Thoracic aorta (tissue), 2 donors: Measurements from ENCODE around the gene ZMYND12. TPM values are rescaled to one million over a fixed set of nuclear protein-coding genes. Genes with fewer than 3 reads are reported as not detected.

Experiments
- ATAC-seq: fragments of 150-250 bp; one replicate; pipeline ENCODE4 v1.8.0; 2017; ENCODE audit warnings: low read depth; ENCODE audit not compliant: insufficient number of reproducible peaks, low FRiP score
- DNase-seq: peaks from one replicate; pipeline ENCODE4 v3.0.0-alpha.2; 2020; ENCODE audit warnings: low spot score
- H3K27ac ChIP-seq, 2 donors: fragments of 200-600 bp; sonication (generic); 1 replicate in 1 of 2; 2 replicates in 1 of 2; pipeline ENCODE4 v1.5.1; 2016; ENCODE audit warnings: mild to moderate bottlenecking in 2 of 2, moderate library complexity in 2 of 2
- H3K27me3 ChIP-seq: fragments of 200-600 bp; sonication (generic); replicated peaks from 2 replicates; pipeline ENCODE4 v1.6.0; 2016; ENCODE audit warnings: mild to moderate bottlenecking; ENCODE audit not compliant: insufficient read depth
- H3K36me3 ChIP-seq: fragments of 200-600 bp; sonication (generic); one replicate; pipeline ENCODE4 v1.5.1; 2016
- H3K4me1 ChIP-seq, 2 donors: fragments of 200-600 bp; sonication (generic); 1 replicate in 1 of 2; 2 replicates in 1 of 2; pipeline versions ENCODE4 v1.5.1 to v1.6.0; 2016; ENCODE audit warnings: low read depth in 2 of 2, mild to moderate bottlenecking in 1 of 2; ENCODE audit not compliant: control insufficient read depth in 1 of 2
- H3K4me3 ChIP-seq: fragments of 200-600 bp; sonication (generic); 2 replicates; pipeline ENCODE4 v1.5.1; 2016; ENCODE audit warnings: mild to moderate bottlenecking
- H3K9me3 ChIP-seq: fragments of 200-600 bp; sonication (generic); 2 replicates; pipeline ENCODE4 v1.5.1; 2016
- CTCF ChIP-seq: fragments of 200-600 bp; sonication (generic); IDR thresholded peaks from one replicate; pipeline ENCODE4 v1.5.1; 2019; ENCODE audit warnings: antibody characterized with exemption
- total RNA-seq, 2 donors: library from RNA; depleted of rRNA; stranded (reverse); fragments of >200 nt; gene quantifications; one replicate each; pipeline versions ENCODE4 v1.1.0 to v1.2.3, GENCODE V29; 2016

ZMYND12 gene
- total RNA-seq, 2 donors from 2014 or later, result 1.9 TPM; not detected in 1

- Histone ChIP-seq H3K9me3 (no peaks in the 10 kb centered on the region), H3K27ac (no peak overlapping the region), H3K27me3 (no peaks in the 10 kb centered on the region), H3K36me3 (no peaks in the 10 kb centered on the region), H3K4me3 (no peak overlapping the region), H3K4me1 (no peaks in the 10 kb centered on the region)
- no peak for DNase-seq
- TF ChIP-seq CTCF, result no peak
- no peak for ATAC-seq
These were observed 13.9 kb upstream of the ZMYND12 start for GRCh38 chr1:42469727-42470126.

GRCh38 chr1:42466030-42466429, 10.2 kb upstream of the ZMYND12 start:
- no peak for TF ChIP-seq CTCF
- ATAC-seq, result no peak
- DNase-seq, result no peak

GRCh38 chr1:42463921-42464320, 8.1 kb upstream of the ZMYND12 start:
- DNase-seq (no peak), ATAC-seq (no peak)
- Histone ChIP-seq H3K27me3 (no peaks in the 10 kb centered on the region), H3K9me3 (no peaks in the 10 kb centered on the region), H3K27ac (no peak overlapping the region), H3K36me3 (no peaks in the 10 kb centered on the region), H3K4me3 (peak overlapping the region; percentile 81), H3K4me1 (peaks cover 0 to 14% of the 10 kb centered on the region in 2 donors)
- no peak for TF ChIP-seq CTCF

More at GRCh38 chr1:42466030-42466429, 10.2 kb upstream of the ZMYND12 start:
- Histone ChIP-seq H3K27ac (no peak overlapping the region), H3K9me3 (no peaks in the 10 kb centered on the region), H3K27me3 (no peaks in the 10 kb centered on the region), H3K4me3 (no peak overlapping the region), H3K36me3 (no peaks in the 10 kb centered on the region), H3K4me1 (peaks cover 0 to 14% of the 10 kb centered on the region in 2 donors)

GRCh38 chr1:42462828-42463763, 7.3 kb upstream of the ZMYND12 start, which contains the start of gene CCDC30:
TSS of gene CCDC30 (plus strand) at chr1:42463286. CDS start at chr1:42480552, 17,266 bp downstream.
- peak within 1 kb of the TSS in 1 of 2 donors; percentile 32 for H3K27ac ChIP-seq
- H3K9me3 ChIP-seq, result no peaks in the 10 kb centered on the region
- peaks cover 0 to 14% of the 10 kb centered on the region in 2 donors for H3K4me1 ChIP-seq
- no peaks in the 10 kb centered on the region for H3K27me3 ChIP-seq
- peak within 1 kb of the TSS; percentile 81 for H3K4me3 ChIP-seq
- peaks cover 2% of the 10 kb centered on the region for H3K36me3 ChIP-seq
- DNase-seq, result peak; percentile 96
- no peak for TF ChIP-seq CTCF
- ATAC-seq, result peak; percentile 98

- no peaks in the 10 kb centered on the region for H3K27me3 ChIP-seq
These were observed 5.4 kb upstream of the ZMYND12 start for GRCh38 chr1:42461196-42461595.

More at GRCh38 chr1:42461196-42461595, 5.4 kb upstream of the ZMYND12 start:
- H3K27ac ChIP-seq, result no peak overlapping the region
- H3K4me1 ChIP-seq, result peaks cover 6 to 23% of the 10 kb centered on the region in 2 donors
- peaks cover 5% of the 10 kb centered on the region for H3K36me3 ChIP-seq
- DNase-seq, result no peak
- no peak for ATAC-seq
- no peak overlapping the region for H3K4me3 ChIP-seq
- H3K9me3 ChIP-seq, result no peaks in the 10 kb centered on the region
- TF ChIP-seq CTCF, result no peak
